Effector CD4-positive, alpha-beta T cell (primary cell): ENCODE results near the gene HOXD13.

Source experiments
- DNase-seq: peaks from one replicate; pipeline ENCODE4 v3.0.0-alpha.2; 2020

HOXD13 gene

GRCh38 chr2:176081376-176081836 is 11.1 kb upstream of the HOXD13 start:
- DNase-seq, result no peak

DNA sequence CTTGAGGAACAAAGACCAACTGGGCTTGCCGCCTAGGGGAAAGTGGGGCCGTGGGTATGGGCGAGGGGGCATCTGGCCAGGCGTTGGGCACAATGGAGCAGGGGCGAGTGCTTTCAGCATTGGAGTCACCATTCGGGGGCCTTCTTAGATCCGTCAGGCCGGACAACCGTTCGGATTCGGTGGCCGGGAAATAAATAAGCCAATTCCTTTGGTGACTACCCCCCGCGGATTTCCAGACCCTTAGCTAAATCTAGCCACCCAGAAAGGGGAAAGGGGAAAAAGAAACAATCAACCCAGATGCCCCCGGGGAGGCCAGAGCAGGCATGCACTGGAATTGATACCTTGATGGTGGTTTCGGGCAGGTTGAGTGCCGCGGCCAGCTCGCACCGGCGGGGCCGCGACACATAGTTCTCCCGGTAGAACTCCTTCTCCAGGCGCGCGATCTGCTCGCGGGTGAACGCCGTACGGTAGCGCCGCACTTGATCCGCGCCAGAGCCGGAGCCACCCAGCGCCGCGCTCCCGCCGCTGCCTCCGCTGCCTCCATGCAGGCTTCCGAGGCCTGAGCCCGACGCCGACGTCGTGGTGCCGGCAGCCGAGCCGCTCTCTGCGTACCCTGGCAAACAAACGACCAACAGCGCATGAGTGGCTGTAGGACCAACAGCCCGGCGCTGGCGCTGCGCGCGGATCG is 10.5 kb upstream of the HOXD13 start:
- DNase-seq, result no peak

- DNase-seq, result no peak
These were observed 10.0 kb upstream of the HOXD13 start for GRCh38 chr2:176082525-176082823.

DNA sequence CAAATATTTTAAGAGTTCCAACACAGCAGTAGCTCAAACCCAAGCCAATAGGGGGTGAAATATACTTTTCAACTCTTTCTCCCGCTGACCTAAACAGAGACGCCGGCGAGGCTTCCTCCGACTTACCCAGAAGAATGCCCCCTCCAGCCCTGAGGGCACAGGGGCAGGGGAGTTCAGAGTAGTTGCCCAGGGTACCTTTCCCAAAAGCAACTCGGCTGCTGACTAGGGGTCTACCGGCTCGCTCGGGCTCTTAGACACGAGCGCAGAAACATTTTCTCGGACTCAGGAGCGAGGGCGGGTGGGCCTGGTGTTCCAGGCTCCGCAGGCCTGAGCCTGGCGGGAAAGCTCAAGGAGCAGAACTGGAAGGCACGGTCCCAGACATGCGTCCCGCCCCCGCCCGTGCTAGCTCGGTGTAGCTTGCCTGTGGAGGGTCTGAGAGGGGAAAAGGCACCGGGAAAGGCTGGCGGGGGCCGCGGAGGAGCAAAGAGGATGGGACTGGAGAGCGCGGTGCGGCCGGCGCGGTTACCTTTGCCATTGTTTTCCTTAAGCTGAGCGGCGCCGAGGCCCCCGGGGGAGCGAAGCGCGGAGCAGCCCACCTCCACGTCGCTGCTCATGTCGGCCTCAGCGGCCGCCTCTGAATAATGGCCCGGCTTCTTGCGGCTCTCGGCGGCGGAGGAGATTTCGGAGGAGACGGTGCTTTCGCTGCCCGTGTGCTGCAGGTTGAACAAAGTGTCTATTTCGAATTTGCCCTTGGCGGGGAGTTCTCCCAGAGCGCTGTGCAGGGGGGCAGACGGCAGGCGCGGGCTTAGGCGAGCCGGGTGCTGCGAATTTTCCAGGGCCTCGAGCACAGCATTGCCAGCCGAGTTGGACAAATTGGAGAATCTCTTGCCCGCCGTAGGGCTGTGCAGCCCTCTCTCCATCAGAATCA is 9.4 kb upstream of the HOXD13 start:
- DNase-seq, result no peak

- no peak for DNase-seq
These were observed 8.7 kb upstream of the HOXD13 start, which contains the start of gene EVX2 for GRCh38 chr2:176083796-176084261. Gene EVX2, minus strand, starts transcription at chr2:176083962. Its CDS starts 186 bp downstream, at chr2:176083776.

- DNase-seq, result no peak
These were observed 7.9 kb upstream of the HOXD13 start for GRCh38 chr2:176084611-176085119.

DNA sequence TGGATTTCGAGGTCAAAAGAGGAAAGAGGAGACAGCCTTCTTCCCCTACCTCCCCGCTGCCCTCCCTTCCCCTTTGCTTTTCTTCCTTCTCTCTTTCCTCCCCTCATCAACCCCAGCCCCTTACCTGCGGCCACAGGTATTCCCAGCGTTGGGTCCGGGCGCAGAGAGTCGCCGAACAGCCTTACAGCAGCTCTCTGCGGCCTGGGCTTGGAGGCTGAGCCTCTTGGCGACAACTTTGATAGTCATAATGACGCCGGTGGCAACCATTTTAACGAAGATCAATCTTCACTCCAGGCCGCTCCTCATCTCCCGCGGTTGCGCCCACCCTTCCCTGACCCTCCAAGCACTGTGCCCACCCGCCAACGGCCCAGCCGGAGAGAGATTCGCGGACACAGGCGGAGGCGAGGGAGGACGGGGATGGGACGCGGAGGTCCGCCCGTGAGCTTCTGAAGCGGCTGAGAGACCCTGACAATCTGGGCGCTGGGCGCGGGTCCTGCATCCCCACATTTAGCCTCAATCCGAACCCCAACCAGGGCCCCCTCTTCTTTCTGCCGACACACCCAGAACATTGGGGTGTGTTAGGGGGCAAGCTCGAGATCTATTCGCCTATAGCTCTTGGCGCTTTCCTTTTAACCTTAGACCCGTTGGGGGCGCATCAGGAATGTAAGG is 7.3 kb upstream of the HOXD13 start:
- no peak for DNase-seq

DNA sequence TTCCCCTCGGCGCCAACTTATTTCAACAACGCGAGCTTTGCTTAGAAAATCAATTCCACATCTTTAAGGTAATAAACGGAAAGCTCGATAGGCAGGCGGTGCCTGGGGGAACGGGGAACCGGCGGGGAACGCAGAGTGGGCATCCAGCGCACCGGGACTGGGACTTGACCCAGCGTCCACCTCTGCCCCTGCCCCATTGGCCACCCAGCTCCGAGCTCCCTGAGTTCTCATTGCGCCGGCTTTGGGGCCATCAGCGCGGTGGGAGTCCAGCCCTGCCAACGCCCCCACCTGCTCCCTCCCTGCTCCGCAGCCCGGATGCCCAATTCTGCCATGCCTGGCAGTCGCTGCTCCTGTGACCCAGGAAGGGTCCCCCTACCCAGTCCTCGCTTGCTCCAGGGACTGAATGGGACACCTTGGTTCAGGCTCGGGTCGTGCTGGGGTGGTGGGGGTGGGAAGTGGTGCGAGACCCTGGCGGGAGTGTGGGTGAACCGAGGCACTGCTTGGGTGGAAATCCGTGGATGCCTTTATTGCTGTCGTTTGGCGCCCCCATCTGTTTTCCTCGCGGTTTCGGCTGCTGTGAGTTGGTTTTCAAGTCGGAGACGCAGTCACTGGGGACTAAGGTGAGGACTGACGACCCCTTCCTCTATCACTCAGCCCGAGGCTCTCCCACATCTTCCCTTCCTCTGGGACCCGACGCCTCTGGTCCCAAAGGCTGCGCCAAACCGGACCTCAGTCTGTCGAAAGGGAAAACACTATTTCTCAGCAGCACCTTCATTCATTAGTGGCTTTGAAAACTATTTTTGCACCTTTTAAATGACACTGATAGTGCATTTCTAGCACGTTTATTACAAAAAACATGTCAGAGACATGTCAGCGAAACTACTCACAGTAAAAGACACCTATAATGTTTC is 6.4 kb upstream of the HOXD13 start:
- no peak for DNase-seq

- no peak for DNase-seq
These were observed 5.0 kb upstream of the HOXD13 start for GRCh38 chr2:176087330-176088047.

DNA sequence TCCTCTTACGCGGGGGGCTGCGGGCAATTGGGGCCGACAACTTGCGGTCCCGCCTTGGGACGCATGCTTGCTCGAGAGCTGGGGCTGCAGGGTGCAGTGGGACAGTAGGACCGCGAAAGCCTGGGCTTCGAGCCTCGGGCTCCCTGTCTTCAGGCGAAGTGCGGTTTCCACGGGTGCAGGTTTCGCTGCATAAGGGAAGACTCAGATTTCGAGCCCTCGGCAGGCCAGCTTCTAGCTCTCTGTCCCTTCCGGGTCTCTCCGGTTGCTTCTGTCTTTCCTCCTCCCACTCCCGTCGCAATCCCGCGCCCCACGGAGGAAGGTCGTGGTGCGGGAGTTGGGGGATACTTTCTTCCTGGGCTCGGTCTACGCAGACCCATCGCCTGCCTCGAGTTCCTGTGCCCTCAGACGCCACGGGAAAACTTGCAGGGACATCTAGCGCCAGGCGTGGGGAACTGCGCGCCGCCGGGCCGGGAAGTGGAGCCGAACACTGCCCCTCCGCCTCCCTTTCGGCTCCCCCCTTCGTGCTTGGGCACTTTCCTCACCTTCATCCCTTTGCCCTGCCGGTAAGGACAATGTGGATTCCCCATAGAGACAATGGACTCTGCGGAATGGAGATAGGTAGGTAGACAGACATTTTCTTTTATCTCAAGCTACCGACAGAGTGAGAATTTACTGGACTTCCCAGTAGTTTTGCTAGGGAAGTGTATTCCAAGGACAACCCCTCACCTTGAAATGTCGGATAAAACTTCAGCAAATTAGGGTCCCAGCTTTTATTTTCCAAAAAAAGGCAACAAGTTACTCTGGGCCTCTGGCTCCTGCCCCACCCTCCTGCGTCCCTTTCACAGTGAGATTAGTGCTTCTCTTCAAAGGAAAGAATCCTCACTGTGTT is 4.2 kb upstream of the HOXD13 start:
- DNase-seq, result no peak

DNA sequence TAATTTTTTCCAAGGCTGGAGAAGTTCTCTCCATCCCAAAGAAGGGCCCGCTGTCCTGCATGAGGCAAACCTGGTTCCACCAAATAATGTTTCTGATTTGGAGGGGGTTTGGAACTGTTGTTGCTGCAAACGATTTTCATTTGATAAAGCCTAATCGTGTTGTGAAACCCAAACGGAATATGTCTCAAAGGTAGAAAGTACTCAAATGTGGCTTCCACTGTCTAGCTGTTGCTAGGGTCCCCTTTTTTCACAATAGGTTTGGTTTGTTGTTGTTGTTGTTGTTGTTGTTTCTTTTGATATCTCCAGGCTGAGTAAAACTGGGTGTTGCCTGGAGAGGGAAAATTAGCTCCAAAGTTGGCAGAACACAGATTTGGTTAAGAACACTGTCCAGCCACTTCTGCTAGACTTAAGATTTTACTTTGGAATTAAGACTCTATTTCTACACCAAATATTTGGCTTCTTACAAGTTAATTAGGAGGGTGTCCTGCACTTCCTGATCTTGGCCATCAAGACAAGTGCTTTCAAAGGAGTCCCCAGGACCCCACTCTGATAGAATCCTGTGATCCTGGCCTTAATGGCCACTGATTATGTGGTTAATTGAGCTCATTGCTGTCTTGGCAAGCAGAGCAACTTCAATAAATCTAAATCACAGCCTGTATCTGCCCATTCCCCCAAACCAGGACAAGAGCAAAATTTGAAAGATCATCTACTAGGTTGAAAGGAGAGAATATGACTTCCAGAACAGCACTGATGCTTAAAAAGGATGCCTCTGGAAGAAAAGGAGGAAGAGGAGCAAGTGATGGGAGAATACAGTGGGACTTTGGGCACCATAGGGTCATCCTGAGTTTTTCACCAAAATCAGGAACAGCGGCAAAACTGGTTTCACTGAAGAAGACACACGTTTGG is 3.3 kb upstream of the HOXD13 start:
- DNase-seq, result no peak

- DNase-seq, result no peak
These were observed 2.6 kb upstream of the HOXD13 start for GRCh38 chr2:176089843-176090395.

DNA sequence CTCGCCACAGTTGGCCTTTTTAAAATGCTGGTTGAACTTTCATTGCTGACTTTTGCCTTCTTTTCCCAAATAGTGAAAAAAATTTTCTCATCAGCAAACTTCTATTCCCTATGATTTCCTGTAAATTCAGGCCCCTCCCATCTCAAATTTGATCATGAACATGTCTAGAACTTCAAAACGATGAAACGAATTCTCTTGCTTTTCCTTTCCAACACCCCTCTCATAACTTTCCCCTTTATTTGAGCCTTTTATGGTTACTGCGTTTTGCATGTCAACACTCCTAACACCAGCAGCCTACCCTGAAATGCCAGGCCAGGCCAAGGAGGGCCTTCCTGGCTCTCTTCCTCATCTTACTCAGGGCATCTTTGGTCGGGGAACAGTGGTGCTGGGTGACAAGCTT is 1.7 kb upstream of the HOXD13 start:
- no peak for DNase-seq

DNA sequence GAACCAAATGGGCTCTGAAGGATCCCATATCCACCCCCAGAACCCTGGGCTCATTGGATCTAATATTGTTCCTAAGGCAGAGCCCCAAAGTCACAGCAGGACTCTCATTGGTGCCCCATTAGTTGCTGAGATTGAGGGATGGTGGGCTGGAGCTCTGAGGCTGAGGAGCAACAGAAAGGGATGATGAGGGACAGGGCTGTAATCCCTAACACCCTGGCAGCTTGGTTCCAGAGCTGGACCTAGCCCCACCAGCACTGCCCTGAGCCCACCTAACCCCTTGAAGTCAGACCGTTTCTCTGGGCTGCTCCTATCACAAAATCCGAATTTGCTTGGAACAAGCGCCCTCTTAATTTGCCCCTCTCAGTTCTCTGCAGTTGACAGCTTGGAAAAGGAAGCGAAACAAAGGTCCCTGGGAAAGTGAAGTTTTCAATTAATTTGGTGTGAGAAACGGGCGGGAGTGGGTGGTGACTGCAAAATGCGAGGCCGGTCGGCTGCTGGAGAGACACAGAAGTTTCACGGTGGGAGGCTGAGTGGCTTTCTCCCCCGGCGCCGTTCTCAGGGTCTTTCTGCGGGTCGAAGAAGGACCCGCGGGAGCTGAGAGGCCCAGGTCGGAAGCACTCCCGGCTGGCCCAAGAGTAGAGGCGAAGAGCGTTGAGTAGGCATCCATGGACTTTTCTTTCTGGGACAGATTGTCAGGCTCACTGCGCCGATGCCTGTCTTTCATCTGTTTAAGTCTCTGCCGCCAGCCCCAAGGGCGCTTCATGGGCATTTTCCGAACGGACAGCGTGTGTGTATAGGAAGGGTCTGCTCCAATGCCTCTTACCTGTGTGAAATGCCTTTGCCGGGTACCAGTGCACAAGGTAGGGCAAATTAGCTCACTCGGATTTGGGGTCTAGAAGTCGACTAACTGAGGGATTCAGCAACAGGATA is 927 bp upstream of the HOXD13 start:
- no peak for DNase-seq

- DNase-seq, result no peak
These were observed 800 bp downstream of the HOXD13 start for GRCh38 chr2:176093145-176093897.

GRCh38 chr2:176093898-176094249 is 1.4 kb downstream of the HOXD13 start:
- no peak for DNase-seq

DNA sequence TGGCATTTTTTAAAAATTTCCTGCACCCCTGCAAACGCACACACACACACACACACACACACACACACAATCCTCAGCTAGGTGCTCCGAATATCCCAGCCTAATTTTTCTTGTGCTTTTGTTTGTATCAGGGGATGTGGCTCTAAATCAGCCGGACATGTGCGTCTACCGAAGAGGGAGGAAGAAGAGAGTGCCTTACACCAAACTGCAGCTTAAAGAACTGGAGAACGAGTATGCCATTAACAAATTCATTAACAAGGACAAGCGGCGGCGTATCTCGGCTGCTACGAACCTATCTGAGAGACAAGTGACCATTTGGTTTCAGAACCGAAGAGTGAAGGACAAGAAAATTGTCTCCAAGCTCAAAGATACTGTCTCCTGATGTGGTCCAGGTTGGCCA is 1.8 kb downstream of the HOXD13 start:
- no peak for DNase-seq
